HG03521 (cell line): ENCODE results near the gene JAGN1.
"Not testable (repeated sequence)": the region's sequence is repeated elsewhere in the genome, so short reads cannot be mapped to it uniquely, and the experiment has no call there.

ENCODE experiments used
- ATAC-seq: cut with Tn5 transposase; IDR thresholded peaks from one replicate; pipeline ENCODE4 v1.9.1; 2021; ENCODE audit warnings: mild to moderate bottlenecking, moderate library complexity; ENCODE audit not compliant: unreplicated experiment

JAGN1 gene

GRCh38 chr3:9890249-9891071 is at the start of gene JAGN1:
Gene JAGN1, plus strand, starts transcription at chr3:9890610. Its CDS starts 113 bp downstream, at chr3:9890723.
- ATAC-seq, result peak; percentile 82

GRCh38 chr3:9841015-9841414 is 49.4 kb upstream of the JAGN1 start:
- no peak for ATAC-seq

GRCh38 chr3:9843715-9844438 is 46.5 kb upstream of the JAGN1 start, which contains the start of gene RPUSD3:
Gene RPUSD3, minus strand, starts transcription at chr3:9844008. Its CDS starts 18 bp downstream, at chr3:9843990.
- ATAC-seq, result peak; percentile 98

- no peak for ATAC-seq
These were observed 44.2 kb upstream of the JAGN1 start for GRCh38 chr3:9846231-9846630.

GRCh38 chr3:9846931-9847488 is 43.4 kb upstream of the JAGN1 start:
- ATAC-seq, result no peak

GRCh38 chr3:9847870-9848269 is 42.5 kb upstream of the JAGN1 start:
- not testable (repeated sequence) for ATAC-seq

GRCh38 chr3:9848860-9849259 is 41.5 kb upstream of the JAGN1 start:
- not testable (repeated sequence) for ATAC-seq

- not testable (repeated sequence) for ATAC-seq
These were observed 39.0 kb upstream of the JAGN1 start for GRCh38 chr3:9851383-9851782.

GRCh38 chr3:9851926-9852325 is 38.5 kb upstream of the JAGN1 start:
- not testable (repeated sequence) for ATAC-seq

- ATAC-seq, result no peak
These were observed 37.9 kb upstream of the JAGN1 start for GRCh38 chr3:9852528-9852927.

- ATAC-seq, result not testable (repeated sequence)
These were observed 36.0 kb upstream of the JAGN1 start for GRCh38 chr3:9854291-9854940.

- no peak for ATAC-seq
These were observed 34.8 kb upstream of the JAGN1 start for GRCh38 chr3:9855594-9855993.

GRCh38 chr3:9859530-9860025 is 30.8 kb upstream of the JAGN1 start:
- no peak for ATAC-seq

- ATAC-seq, result no peak
These were observed 29.2 kb upstream of the JAGN1 start for GRCh38 chr3:9861201-9861600.

GRCh38 chr3:9861626-9862130 is 28.7 kb upstream of the JAGN1 start:
- ATAC-seq, result no peak

GRCh38 chr3:9862391-9863057 is 27.9 kb upstream of the JAGN1 start:
- no peak for ATAC-seq

- ATAC-seq, result no peak
These were observed 27.2 kb upstream of the JAGN1 start for GRCh38 chr3:9863058-9863772.

GRCh38 chr3:9864200-9864927 is 26.0 kb upstream of the JAGN1 start:
- ATAC-seq, result no peak

- not testable (repeated sequence) for ATAC-seq
These were observed 25.2 kb upstream of the JAGN1 start for GRCh38 chr3:9865125-9865637.
